Upper lobe of right lung (tissue), 1 donor: ENCODE data around the gene NCF4. TPM values are rescaled to one million over a fixed set of nuclear protein-coding genes. Genes with fewer than 3 reads are reported as not detected.
A peak's percentile ranks its signal among the peaks of the same experiment; 100 is the strongest.

ENCODE experiments used
- ATAC-seq: fragments of 200-7000 bp; cut with Tn5 transposase; one replicate; pipeline ENCODE4 v1.9.1; 2020; ENCODE audit warnings: mild to moderate bottlenecking, moderate library complexity
- DNase-seq: peaks from one replicate; pipeline ENCODE4 v3.0.0-alpha.2; 2020
- H3K27ac ChIP-seq: fragments of 200-600 bp; one replicate; pipeline ENCODE4 v1.8.0; 2022
- H3K27me3 ChIP-seq: fragments of 200-600 bp; one replicate; pipeline ENCODE4 v1.8.0; 2022; ENCODE audit warnings: mild to moderate bottlenecking
- H3K36me3 ChIP-seq: fragments of 200-600 bp; one replicate; pipeline ENCODE4 v1.8.0; 2022
- H3K4me1 ChIP-seq: fragments of 200-600 bp; one replicate; pipeline ENCODE4 v1.8.0; 2022
- H3K4me3 ChIP-seq: fragments of 200-600 bp; one replicate; pipeline ENCODE4 v1.8.0; 2022; ENCODE audit warnings: mild to moderate bottlenecking
- H3K9me3 ChIP-seq: fragments of 200-600 bp; one replicate; pipeline ENCODE4 v1.8.0; 2022
- intact Hi-C: fragments of 100-400 bp; cut with DNase I; formaldehyde crosslinking; loops from one replicate; pipeline ENCODE4 v1.11.0; 2022
- total RNA-seq: library from RNA; stranded (reverse); fragmentation: NEBNext Ultra II Directional; extraction: Animal tissue kit (Norgen Biotek cat#: 25700); gene quantifications from one replicate; pipeline ENCODE4 v1.2.1, GENCODE V29; 2021
- TF ChIP-seq, protein P1 (sequence below): fragments of 200-600 bp; IDR thresholded peaks from one replicate; pipeline ENCODE4 v1.8.0; 2022; ENCODE audit warnings: antibody characterized with exemption
- donor health status: DM: no; HTN: yes; CAD: no; lungs with severe emphysema.

NCF4 gene
- total RNA-seq, 1 donor from 2014 or later = 37.0 TPM

DNA sequence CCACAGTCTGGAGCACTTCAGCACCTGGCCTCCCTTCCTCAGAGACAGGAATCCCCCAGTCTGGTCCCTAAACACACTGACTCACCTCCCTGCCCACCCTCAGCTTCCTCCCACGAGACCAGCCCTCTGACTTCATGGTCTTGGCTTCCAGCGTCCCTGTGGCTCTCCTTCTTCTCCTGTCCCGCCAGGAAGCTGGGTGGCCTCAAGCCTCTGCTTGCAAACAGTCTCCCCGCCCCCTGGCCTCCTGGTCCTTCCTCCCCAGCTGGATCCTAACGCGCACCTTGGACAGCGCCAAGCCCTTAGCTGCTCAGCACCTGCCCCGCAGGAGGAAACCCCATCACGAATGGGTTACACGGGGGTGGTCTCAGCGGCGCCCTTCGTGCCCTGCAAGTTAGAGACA lies 4.5 kb downstream of the NCF4 start:
- no peak overlapping the region for H3K4me3 ChIP-seq
- ATAC-seq (no peak), DNase-seq (peak; percentile 64)
- TF ChIP-seq, protein P1, sequence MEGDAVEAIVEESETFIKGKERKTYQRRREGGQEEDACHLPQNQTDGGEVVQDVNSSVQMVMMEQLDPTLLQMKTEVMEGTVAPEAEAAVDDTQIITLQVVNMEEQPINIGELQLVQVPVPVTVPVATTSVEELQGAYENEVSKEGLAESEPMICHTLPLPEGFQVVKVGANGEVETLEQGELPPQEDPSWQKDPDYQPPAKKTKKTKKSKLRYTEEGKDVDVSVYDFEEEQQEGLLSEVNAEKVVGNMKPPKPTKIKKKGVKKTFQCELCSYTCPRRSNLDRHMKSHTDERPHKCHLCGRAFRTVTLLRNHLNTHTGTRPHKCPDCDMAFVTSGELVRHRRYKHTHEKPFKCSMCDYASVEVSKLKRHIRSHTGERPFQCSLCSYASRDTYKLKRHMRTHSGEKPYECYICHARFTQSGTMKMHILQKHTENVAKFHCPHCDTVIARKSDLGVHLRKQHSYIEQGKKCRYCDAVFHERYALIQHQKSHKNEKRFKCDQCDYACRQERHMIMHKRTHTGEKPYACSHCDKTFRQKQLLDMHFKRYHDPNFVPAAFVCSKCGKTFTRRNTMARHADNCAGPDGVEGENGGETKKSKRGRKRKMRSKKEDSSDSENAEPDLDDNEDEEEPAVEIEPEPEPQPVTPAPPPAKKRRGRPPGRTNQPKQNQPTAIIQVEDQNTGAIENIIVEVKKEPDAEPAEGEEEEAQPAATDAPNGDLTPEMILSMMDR = no peak
- H3K36me3 ChIP-seq = no peaks in the 10 kb centered on the region
- H3K4me1 ChIP-seq = peaks cover 7% of the 10 kb centered on the region
- intact Hi-C loops = no loop called here
- no peak overlapping the region for H3K27ac ChIP-seq
- H3K27me3 ChIP-seq = no peaks in the 10 kb centered on the region
- H3K9me3 ChIP-seq = no peaks in the 10 kb centered on the region

GRCh38 chr22:36867695-36868094 lies 6.9 kb downstream of the NCF4 start:
- Histone ChIP-seq H3K27ac (no peak overlapping the region), H3K4me1 (peaks cover under 1% of the 10 kb centered on the region)

DNA sequence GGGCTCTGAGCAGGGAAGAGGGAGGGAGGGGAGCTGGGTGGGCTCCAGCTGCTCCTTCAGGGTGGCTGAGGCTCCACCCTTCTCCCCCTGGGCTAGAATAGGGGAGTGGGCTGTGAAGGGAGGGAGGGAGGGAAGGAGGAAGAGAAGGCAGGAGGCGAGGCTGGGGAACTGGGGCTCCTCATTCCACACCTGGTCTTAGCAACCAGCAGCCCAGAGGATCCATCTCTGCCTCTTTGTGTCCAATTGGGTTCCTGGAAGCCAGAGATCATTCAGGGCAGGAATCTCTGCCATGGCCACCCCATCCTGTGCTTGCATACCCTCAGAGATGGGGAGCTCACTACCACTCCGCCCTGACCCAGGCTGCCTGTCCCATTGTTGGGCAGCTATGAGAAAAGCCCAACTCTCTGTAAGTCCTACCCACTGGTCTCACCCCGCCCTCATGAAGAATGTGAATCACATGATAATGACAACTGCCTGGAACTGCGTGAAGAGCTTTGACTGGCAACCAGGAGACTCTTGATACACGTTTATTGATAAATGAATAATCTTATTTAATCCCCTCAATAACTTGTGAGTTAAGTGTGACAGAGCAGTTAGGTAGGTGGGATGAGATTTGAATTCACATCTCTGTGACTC lies 7.9 kb downstream of the NCF4 start:
- H3K36me3 ChIP-seq = no peaks in the 10 kb centered on the region
- DNase-seq (no peak), ATAC-seq (no peak)
- no peak overlapping the region for H3K27ac ChIP-seq
- no peaks in the 10 kb centered on the region for H3K9me3 ChIP-seq
- TF ChIP-seq, protein P1 = no peak
- intact Hi-C loops = no loop called here
- no peak overlapping the region for H3K4me3 ChIP-seq
- peaks cover 6% of the 10 kb centered on the region for H3K4me1 ChIP-seq
- no peaks in the 10 kb centered on the region for H3K27me3 ChIP-seq

More at GRCh38 chr22:36867695-36868094, 6.9 kb downstream of the NCF4 start:
- H3K4me3 ChIP-seq = no peak overlapping the region
- H3K27me3 ChIP-seq = no peaks in the 10 kb centered on the region
- ATAC-seq (no peak), DNase-seq (no peak)
- TF ChIP-seq, protein P1 = no peak
- intact Hi-C loops = no loop called here
- no peaks in the 10 kb centered on the region for H3K9me3 ChIP-seq
- no peaks in the 10 kb centered on the region for H3K36me3 ChIP-seq

DNA sequence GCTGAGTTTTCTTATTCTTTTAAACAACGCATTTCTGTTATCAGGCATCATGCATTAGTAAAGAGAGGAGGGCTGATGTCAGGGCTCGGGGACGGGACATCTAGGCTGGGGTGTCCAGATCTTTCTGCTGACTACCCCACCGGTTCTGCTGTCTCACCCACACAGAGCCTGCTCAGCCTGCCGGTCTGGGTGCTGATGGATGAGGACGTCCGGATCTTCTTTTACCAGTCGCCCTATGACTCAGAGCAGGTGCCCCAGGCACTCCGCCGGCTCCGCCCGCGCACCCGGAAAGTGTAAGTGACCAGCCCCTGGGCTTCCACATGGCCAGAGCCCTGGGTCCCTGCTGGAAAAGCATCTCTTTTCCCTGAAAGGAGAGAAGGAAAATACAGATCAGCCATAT lies 9.4 kb downstream of the NCF4 start:
- H3K27ac ChIP-seq = no peak overlapping the region
- TF ChIP-seq, protein P1 = no peak
- DNase-seq (peak; percentile 55), ATAC-seq (no peak)
- intact Hi-C loops = no loop called here
- H3K9me3 ChIP-seq = no peaks in the 10 kb centered on the region
- H3K27me3 ChIP-seq = no peaks in the 10 kb centered on the region
- no peak overlapping the region for H3K4me3 ChIP-seq
- peaks cover 18% of the 10 kb centered on the region for H3K4me1 ChIP-seq
- H3K36me3 ChIP-seq = no peaks in the 10 kb centered on the region

GRCh38 chr22:36871669-36872081 lies 10.9 kb downstream of the NCF4 start:
- TF ChIP-seq, protein P1 = no peak
- intact Hi-C loops = no loop called here
- Histone ChIP-seq H3K27me3 (no peaks in the 10 kb centered on the region), H3K27ac (no peak overlapping the region), H3K4me1 (peaks cover 18% of the 10 kb centered on the region), H3K4me3 (no peak overlapping the region), H3K9me3 (no peaks in the 10 kb centered on the region), H3K36me3 (no peaks in the 10 kb centered on the region)
- no peak for ATAC-seq
- peak; percentile 52 for DNase-seq

- Histone ChIP-seq H3K27ac (no peak overlapping the region), H3K27me3 (no peaks in the 10 kb centered on the region), H3K4me3 (no peak overlapping the region), H3K4me1 (peaks cover 18% of the 10 kb centered on the region), H3K36me3 (no peaks in the 10 kb centered on the region), H3K9me3 (no peaks in the 10 kb centered on the region)
- DNase-seq = no peak
- intact Hi-C loops = no loop called here
- no peak for ATAC-seq
- TF ChIP-seq, protein P1 = no peak
Measured at GRCh38 chr22:36872084-36872483, 11.3 kb downstream of the NCF4 start.
